Heart left ventricle (tissue), 16 donors: ENCODE results near the gene KLLN. TPM values are rescaled to one million over a fixed set of nuclear protein-coding genes. Genes with fewer than 3 reads are reported as not detected.

ENCODE experiments used
- ATAC-seq, 4 donors: fragments of 200-7000 bp; cut with Tn5 transposase; one replicate each; pipeline ENCODE4 v1.9.1; 2020 to 2022; ENCODE audit warnings: moderate library complexity in 4 of 4, mild to moderate bottlenecking in 3 of 4, moderate number of reproducible peaks in 1 of 4
- DNase-seq, 5 donors: peaks; one replicate each; pipeline ENCODE4 v3.0.0-alpha.2; 2020
- H3K27ac ChIP-seq, 12 donors: fragments of 200-600 bp; sonication (generic) in 4 of 12; one replicate each; pipeline versions ENCODE4 v1.5.0 to v1.8.0; 2016 to 2022; ENCODE audit warnings: mild to moderate bottlenecking in 2 of 12
- H3K27me3 ChIP-seq, 9 donors: fragments of 200-600 bp; sonication (generic) in 2 of 9; one replicate each; pipeline versions ENCODE4 v1.5.1 to v1.8.0; 2016 to 2022; ENCODE audit warnings: mild to moderate bottlenecking in 3 of 9
- H3K36me3 ChIP-seq, 9 donors: fragments of 200-600 bp; sonication (generic) in 2 of 9; one replicate each; pipeline versions ENCODE4 v1.5.0 to v1.8.0; 2018 to 2022; ENCODE audit warnings: mild to moderate bottlenecking in 2 of 9
- H3K4me1 ChIP-seq, 12 donors: fragments of 200-600 bp; sonication (generic) in 4 of 12; one replicate each; pipeline versions ENCODE4 v1.5.0 to v1.8.0; 2016 to 2022; ENCODE audit warnings: mild to moderate bottlenecking in 3 of 12
- H3K4me3 ChIP-seq, 12 donors: fragments of 200-600 bp; sonication (generic) in 4 of 12; one replicate each; pipeline versions ENCODE4 v1.5.0 to v1.8.0; 2017 to 2022; ENCODE audit warnings: mild to moderate bottlenecking in 9 of 12, moderate library complexity in 4 of 12
- H3K9me3 ChIP-seq, 12 donors: fragments of 200-600 bp; sonication (generic) in 4 of 12; one replicate each; pipeline versions ENCODE4 v1.5.0 to v1.8.0; 2016 to 2022; ENCODE audit warnings: mild to moderate bottlenecking in 1 of 12
- CTCF ChIP-seq, 12 donors: fragments of 200-600 bp; sonication (generic) in 4 of 12; IDR thresholded peaks; one replicate each; pipeline versions ENCODE4 v1.5.0 to v1.8.0; 2018 to 2022; ENCODE audit warnings: antibody characterized with exemption in 12 of 12, mild to moderate bottlenecking in 5 of 12
- POLR2A ChIP-seq, 2 donors: fragments of 450-650 bp; IDR thresholded peaks; one replicate each; pipeline ENCODE4 v1.6.1; 2017; ENCODE audit warnings: antibody characterized with exemption in 2 of 2, mild to moderate bottlenecking in 2 of 2, moderate library complexity in 2 of 2
- WGBS, 4 donors: extraction: QIAGEN DNeasy Blood & Tissue Kit in 2 of 4; methylation state at CpG; one replicate each; pipeline versions ENCODE4 v1.1.5 to v1.1.7; 2013 to 2018; 5-methylcytosine and 5-hydroxymethylcytosine counted together
- intact Hi-C, 10 donors: fragments of 100-400 bp; cut with DNase I; formaldehyde crosslinking; loops; one replicate each; pipeline versions ENCODE4 v1.11.1 to v1.14.2; 2022
- polyA plus RNA-seq, 2 donors: library from polyadenylated mRNA; stranded (reverse); fragments of 200-250 nt; gene quantifications; one replicate each; pipeline ENCODE4 v1.2.3, GENCODE V29; 2013
- total RNA-seq, 9 donors: library from RNA; depleted of rRNA in 2 of 9; stranded (reverse); fragments of >200 nt in 2 of 9; fragmentation: NEBNext Ultra II Directional in 3 of 9; extraction: Animal tissue kit (Norgen Biotek cat#: 25700) in 3 of 9; gene quantifications; one replicate each; pipeline versions ENCODE4 v1.1.0 to v1.2.4, GENCODE V29; 2016 to 2023
- donor health status: ischemic (EF 13 %, LVEDD 7.1; RV severe dilation, severe dysfunction).
- donor health status: healthy with polysubstance abuse.
- donor health status: DM: no; HTN: yes; CAD: no.
- donor health status: DM: no; HTN: no; CAD: no.
- donor health status: ischemic (EF 25% LVEDD 6.9; RV normal size, moderate dysfunction).
- donor health status: ischemic (EF 25% LVEDD 5.7; RV mildly dilated, moderate dysfunction).
- donor health status: healthy.
- donor health status: DM: yes; HTN: yes; CAD: no.
- donor health status: ischemic (EF 35%, LVEDD 5.7; RV mildly dilated, moderate dysfunction).
- donor health status: nonischemic (EF 11% LVEDD 7.7; RV severe dilation, severe dysfunction).
- donor health status: DM: yes; HTN: yes; CAD: no.
- donor health status: PGD.
- donor health status: ischemic (EF 29% LVEDD 5.4; RV normal size, mild dysfunction).
- donor health status: nonischemic (EF 23%, LVEDD 6.1; RV moderate dilation, normal function).

The KLLN gene
- total and polyA plus RNA-seq, 11 donors, result 0.13 to 0.57 (median 0.27) TPM

DNA sequence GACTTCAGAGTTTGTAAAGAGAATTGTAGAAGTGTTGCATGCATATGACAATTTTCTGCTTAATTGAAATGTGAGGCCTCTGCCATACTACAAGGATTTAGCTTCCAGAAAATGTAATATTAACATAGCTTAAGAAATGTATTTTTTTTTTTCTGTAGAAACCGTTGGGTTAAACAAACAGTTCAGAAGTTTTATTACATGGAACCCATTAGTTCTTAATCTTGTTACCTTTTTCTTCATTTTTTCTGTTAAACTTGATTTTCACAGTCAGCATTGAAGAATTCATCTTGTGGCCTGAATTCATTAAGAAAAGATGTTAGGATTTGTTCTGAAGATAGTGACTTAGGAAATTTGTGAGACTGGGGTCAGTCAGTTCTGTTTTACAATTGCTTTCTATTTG lies 4.9 kb upstream of the KLLN start:
- WGBS, 4 donors, result 18 to 33% (median 28%) methylated on average over 1 of the region's 1 CpG
- no peak for ATAC-seq
- Histone ChIP-seq H3K36me3 (peaks cover 0 to 6% (median 0%) of the 10 kb centered on the region in 9 donors), H3K4me3 (peak overlapping the region in 11 of 12 donors; percentile 67 to 95 (median 85)), H3K27ac (peak overlapping the region in 10 of 12 donors; percentile 2 to 99 (median 96)), H3K27me3 (no peaks in the 10 kb centered on the region), H3K4me1 (peaks cover 0 to 63% (median 39%) of the 10 kb centered on the region in 12 donors), H3K9me3 (no peaks in the 10 kb centered on the region)
- no peak for DNase-seq
- TF ChIP-seq POLR2A (IDR thresholded peaks at IDR 0.05) (no peak), CTCF (IDR thresholded peaks at IDR 0.05) (no peak)
- intact Hi-C loops, result loop anchor here in 3 of 10 donors (10.0 kb wide), 5 partner anchors 57 to 387 kb away; no protein-coding TSS in a partner anchor

- peaks cover 0 to 55% (median 34%) of the 10 kb centered on the region in 12 donors for H3K4me1 ChIP-seq
- DNase-seq (no peak), ATAC-seq (no peak)
- TF ChIP-seq POLR2A (IDR thresholded peaks at IDR 0.05), result no peak
- TF ChIP-seq CTCF (IDR thresholded peaks at IDR 0.05), result no peak
- H3K36me3 ChIP-seq, result peaks cover 0 to 3% (median 0%) of the 10 kb centered on the region in 9 donors
- peak overlapping the region in 11 of 12 donors; percentile 67 to 95 (median 85) for H3K4me3 ChIP-seq
- intact Hi-C loops, result loop anchor here in 3 of 10 donors (10.0 kb wide), 5 partner anchors 57 to 387 kb away; no protein-coding TSS in a partner anchor
- no peaks in the 10 kb centered on the region for H3K9me3 ChIP-seq
- peak overlapping the region in 11 of 12 donors; percentile 3 to 99 (median 97) for H3K27ac ChIP-seq
- no peaks in the 10 kb centered on the region for H3K27me3 ChIP-seq
Measured at GRCh38 chr10:87867453-87867852, 4.1 kb upstream of the KLLN start.

DNA sequence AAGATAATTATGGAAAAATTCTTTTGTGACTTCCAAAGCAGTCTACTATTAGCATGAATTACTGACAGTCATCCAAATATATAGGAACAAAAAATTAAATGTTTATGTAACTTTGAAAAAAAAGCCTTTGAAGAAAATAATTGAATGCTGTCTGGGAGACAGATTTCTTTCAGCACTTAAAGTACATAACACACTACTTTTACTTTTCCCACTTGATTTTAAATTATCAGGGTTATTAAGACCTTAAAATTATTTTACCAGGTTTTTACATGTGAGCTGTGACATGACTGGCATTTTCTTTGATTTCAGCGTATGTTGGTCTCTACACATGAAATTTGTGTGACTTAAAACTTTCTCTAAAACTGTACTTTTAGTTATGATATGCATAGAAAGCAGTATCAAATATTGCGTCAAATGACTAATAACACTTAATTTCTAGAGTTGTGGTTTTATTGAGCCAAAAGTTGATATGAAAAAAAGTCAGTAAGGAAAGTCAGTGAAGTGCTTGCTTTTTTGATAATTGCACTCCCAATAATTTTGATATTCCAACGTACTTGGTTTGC lies 3.2 kb upstream of the KLLN start:
- no peak for ATAC-seq
- H3K4me3 ChIP-seq, result peak overlapping the region; percentile 63 to 95 (median 80)
- H3K36me3 ChIP-seq, result no peaks in the 10 kb centered on the region
- H3K9me3 ChIP-seq, result no peaks in the 10 kb centered on the region
- DNase-seq, result no peak
- TF ChIP-seq CTCF (IDR thresholded peaks at IDR 0.05), result no peak
- no peak for TF ChIP-seq POLR2A (IDR thresholded peaks at IDR 0.05)
- H3K4me1 ChIP-seq, result peaks cover 0 to 51% (median 31%) of the 10 kb centered on the region in 12 donors
- intact Hi-C loops, result loop anchor here in 3 of 10 donors (10.0 kb wide), 5 partner anchors 58 to 388 kb away; no protein-coding TSS in a partner anchor
- peak overlapping the region in 11 of 12 donors; percentile 7 to 99 (median 97) for H3K27ac ChIP-seq
- WGBS, 4 donors, result 2 to 8% (median 3%) methylated on average over 3 of the region's 3 CpGs
- no peaks in the 10 kb centered on the region for H3K27me3 ChIP-seq

DNA sequence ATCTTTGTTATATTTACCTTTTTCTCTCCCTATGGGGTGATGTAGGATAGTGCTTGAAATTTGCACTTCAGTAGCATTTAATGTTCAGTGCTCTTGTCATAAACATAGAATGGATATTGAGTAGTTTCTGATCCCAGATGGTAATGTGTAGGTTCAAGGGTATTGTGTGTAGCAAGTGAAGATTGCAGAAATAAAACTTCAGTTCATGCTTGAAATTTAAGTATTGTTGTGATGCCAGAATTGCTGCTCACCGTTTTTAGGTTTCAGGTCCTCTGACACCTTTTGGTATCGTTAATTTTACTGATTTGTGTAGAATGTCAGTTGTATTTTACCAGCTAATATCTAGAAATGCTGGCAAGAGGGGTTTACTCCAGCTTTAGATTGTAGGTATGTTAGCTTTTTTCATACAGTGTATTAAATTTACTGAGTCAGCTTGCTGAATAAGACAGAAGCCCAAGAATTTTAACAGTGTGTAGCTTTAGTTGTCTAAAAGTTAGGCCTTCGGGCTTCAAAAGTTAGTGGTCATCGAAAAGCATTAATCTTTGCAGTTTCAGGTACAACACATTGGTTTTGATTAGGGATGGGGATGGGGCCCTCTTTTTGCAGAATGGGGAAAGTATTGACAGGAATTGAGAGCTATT lies 2.0 kb upstream of the KLLN start:
- no peaks in the 10 kb centered on the region for H3K9me3 ChIP-seq
- intact Hi-C loops, result loop anchor here in 3 of 10 donors (10.0 kb wide), 5 partner anchors 59 to 389 kb away; no protein-coding TSS in a partner anchor
- peak overlapping the region; percentile 95 to 99 (median 97) for H3K27ac ChIP-seq
- H3K4me3 ChIP-seq, result peak overlapping the region; percentile 63 to 95 (median 80)
- DNase-seq (no peak), ATAC-seq (no peak)
- no peaks in the 10 kb centered on the region for H3K27me3 ChIP-seq
- H3K36me3 ChIP-seq, result no peaks in the 10 kb centered on the region
- TF ChIP-seq CTCF (IDR thresholded peaks at IDR 0.05) (no peak), POLR2A (IDR thresholded peaks at IDR 0.05) (no peak)
- WGBS, 4 donors, result 1 to 3% (median 2%) methylated on average over 4 of the region's 4 CpGs
- peaks cover 0 to 51% (median 28%) of the 10 kb centered on the region in 12 donors for H3K4me1 ChIP-seq
